ENCODE data around the gene CRB3. TPM values are rescaled to one million over a fixed set of nuclear protein-coding genes. Genes with fewer than 3 reads are reported as not detected.

The CRB3 gene
- total RNA-seq, 2 donors from 2014 or later: 46.4 to 50.9 TPM

DNA sequence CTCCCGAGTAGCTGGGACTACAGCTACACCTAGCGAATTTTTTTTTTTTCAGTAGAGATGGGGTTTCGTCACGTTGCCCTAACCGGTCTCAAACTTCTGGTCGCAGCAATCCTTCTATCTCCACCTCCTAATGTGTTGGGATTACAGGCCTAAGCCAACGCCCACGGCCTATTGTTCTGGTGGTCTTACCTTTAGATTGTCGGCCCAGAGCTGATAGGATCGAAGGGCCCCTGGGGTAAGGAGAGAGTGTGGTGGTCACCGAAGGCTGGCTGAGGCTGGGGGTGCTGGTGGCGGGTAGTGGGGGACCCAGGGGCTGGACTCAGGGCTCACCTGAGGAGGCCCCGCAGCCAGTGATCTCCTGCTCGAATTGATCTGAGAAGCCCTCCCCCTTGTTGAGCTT is 7.0 kb downstream of the CRB3 start:
- no peak overlapping the region for H3K4me3 ChIP-seq (ENCODE audit: low read length)
- H3K9ac ChIP-seq (ENCODE audit: extremely low read depth, low read length, poor library complexity, severe bottlenecking): no peak overlapping the region
- no peak overlapping the region for H3K27ac ChIP-seq (ENCODE audit: low read depth, low read length)
- Mint-ChIP-seq H3K4me3 (peak overlapping the region; percentile 22), H3K27ac (peak overlapping the region; percentile 82), H3K36me3 (ENCODE audit: low read depth) (peaks cover 29% of the 10 kb centered on the region), H3K27me3 (ENCODE audit: insufficient read depth) (peaks cover 20% of the 10 kb centered on the region), H3K4me1 (peaks cover 25% of the 10 kb centered on the region), H3K9me3 (no peaks in the 10 kb centered on the region)
- peaks cover 14% of the 10 kb centered on the region for H3K27me3 ChIP-seq (ENCODE audit: control insufficient read depth, insufficient read depth, low read length, poor library complexity, severe bottlenecking)
- peaks cover 10% of the 10 kb centered on the region for H3K36me3 ChIP-seq (ENCODE audit: control insufficient read depth, insufficient read depth, low read length)
- no peaks in the 10 kb centered on the region for H3K9me3 ChIP-seq (ENCODE audit: control insufficient read depth, low read length)
- H3K4me1 ChIP-seq (ENCODE audit: control insufficient read depth, insufficient read depth, low read length): no peaks in the 10 kb centered on the region
- TF ChIP-seq, protein P1, sequence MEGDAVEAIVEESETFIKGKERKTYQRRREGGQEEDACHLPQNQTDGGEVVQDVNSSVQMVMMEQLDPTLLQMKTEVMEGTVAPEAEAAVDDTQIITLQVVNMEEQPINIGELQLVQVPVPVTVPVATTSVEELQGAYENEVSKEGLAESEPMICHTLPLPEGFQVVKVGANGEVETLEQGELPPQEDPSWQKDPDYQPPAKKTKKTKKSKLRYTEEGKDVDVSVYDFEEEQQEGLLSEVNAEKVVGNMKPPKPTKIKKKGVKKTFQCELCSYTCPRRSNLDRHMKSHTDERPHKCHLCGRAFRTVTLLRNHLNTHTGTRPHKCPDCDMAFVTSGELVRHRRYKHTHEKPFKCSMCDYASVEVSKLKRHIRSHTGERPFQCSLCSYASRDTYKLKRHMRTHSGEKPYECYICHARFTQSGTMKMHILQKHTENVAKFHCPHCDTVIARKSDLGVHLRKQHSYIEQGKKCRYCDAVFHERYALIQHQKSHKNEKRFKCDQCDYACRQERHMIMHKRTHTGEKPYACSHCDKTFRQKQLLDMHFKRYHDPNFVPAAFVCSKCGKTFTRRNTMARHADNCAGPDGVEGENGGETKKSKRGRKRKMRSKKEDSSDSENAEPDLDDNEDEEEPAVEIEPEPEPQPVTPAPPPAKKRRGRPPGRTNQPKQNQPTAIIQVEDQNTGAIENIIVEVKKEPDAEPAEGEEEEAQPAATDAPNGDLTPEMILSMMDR (conservative IDR thresholded peaks at IDR 0.05): no peak
- DNase-seq: peak; percentile 76
- WGBS, 2 experiments (ENCODE audit: insufficient coverage in 1 of 2, insufficient read length in 1 of 2): 55 to 77% methylated on average over 6 to 14 of the region's 14 CpGs

DNA sequence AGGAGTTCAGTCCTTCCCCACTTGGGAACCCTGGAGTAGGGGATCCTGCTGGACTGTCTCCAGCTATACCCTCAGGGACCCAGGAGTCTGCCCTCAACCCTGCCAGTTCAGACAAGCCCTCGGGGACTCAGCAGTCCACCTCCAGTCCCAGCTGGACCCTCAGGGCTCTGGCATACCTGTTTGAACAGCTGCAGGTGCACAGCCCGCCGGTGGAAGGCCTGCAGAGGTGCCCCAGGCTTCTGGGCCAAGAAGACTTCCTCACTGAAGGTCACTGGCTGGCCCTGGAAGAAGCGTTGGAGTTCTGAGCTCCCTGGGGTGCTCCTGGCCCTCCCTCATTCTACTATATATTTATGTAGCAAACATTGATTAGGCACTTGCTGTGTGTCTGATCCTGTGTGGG is 8.6 kb downstream of the CRB3 start:
- Histone ChIP-seq H3K4me1 (ENCODE audit: control insufficient read depth, insufficient read depth, low read length) (no peaks in the 10 kb centered on the region), H3K27ac (ENCODE audit: low read depth, low read length) (no peak overlapping the region), H3K27me3 (ENCODE audit: control insufficient read depth, insufficient read depth, low read length, poor library complexity, severe bottlenecking) (peaks cover 17% of the 10 kb centered on the region), H3K36me3 (ENCODE audit: control insufficient read depth, insufficient read depth, low read length) (peaks cover 4% of the 10 kb centered on the region), H3K9me3 (ENCODE audit: control insufficient read depth, low read length) (no peaks in the 10 kb centered on the region), H3K9ac (ENCODE audit: extremely low read depth, low read length, poor library complexity, severe bottlenecking) (no peak overlapping the region), H3K4me3 (ENCODE audit: low read length) (no peak overlapping the region)
- H3K27me3 Mint-ChIP-seq (ENCODE audit: insufficient read depth): peaks cover 22% of the 10 kb centered on the region
- H3K36me3 Mint-ChIP-seq (ENCODE audit: low read depth): peaks cover 19% of the 10 kb centered on the region
- TF ChIP-seq, protein P1 (conservative IDR thresholded peaks at IDR 0.05): no peak
- H3K27ac Mint-ChIP-seq: no peak overlapping the region
- 82% methylated on average over 3 of the region's 4 CpGs; no CpG with 5 or more reads in 1 of the 2 experiments for WGBS, 2 experiments (ENCODE audit: insufficient coverage in 1 of 2, insufficient read length in 1 of 2)
- H3K4me3 Mint-ChIP-seq: no peak overlapping the region
- no peaks in the 10 kb centered on the region for H3K9me3 Mint-ChIP-seq
- peak; percentile 57 for DNase-seq
- H3K4me1 Mint-ChIP-seq: peaks cover 24% of the 10 kb centered on the region

DNA sequence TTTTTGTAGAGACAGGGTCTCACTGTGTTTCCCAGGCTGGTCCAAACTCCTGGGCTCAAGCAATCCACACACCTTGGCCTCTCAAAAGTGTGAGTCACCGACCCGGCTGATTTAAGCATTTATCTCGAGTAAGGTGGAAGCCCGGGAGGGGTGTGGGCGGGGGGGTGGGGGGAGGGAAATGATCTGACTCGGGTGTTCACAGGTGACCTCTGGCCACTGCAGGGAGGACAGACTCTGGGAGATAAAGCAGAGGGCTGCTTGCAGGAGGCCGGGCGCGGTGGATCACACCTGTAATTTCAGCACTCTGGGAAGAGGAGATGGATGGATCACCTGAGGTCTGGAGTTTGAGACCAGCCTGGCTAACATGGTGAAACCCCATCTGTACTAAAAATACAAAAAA is 9.6 kb downstream of the CRB3 start:
- Histone ChIP-seq H3K36me3 (ENCODE audit: control insufficient read depth, insufficient read depth, low read length) (no peaks in the 10 kb centered on the region), H3K4me3 (ENCODE audit: low read length) (no peak overlapping the region), H3K9me3 (ENCODE audit: control insufficient read depth, low read length) (no peaks in the 10 kb centered on the region), H3K9ac (ENCODE audit: extremely low read depth, low read length, poor library complexity, severe bottlenecking) (no peak overlapping the region), H3K27me3 (ENCODE audit: control insufficient read depth, insufficient read depth, low read length, poor library complexity, severe bottlenecking) (peaks cover 17% of the 10 kb centered on the region), H3K27ac (ENCODE audit: low read depth, low read length) (no peak overlapping the region), H3K4me1 (ENCODE audit: control insufficient read depth, insufficient read depth, low read length) (no peaks in the 10 kb centered on the region)
- no peaks in the 10 kb centered on the region for H3K9me3 Mint-ChIP-seq
- H3K4me3 Mint-ChIP-seq: no peak overlapping the region
- TF ChIP-seq, protein P1 (conservative IDR thresholded peaks at IDR 0.05): no peak
- H3K27ac Mint-ChIP-seq: no peak overlapping the region
- peaks cover 16% of the 10 kb centered on the region for H3K4me1 Mint-ChIP-seq
- H3K27me3 Mint-ChIP-seq (ENCODE audit: insufficient read depth): peaks cover 22% of the 10 kb centered on the region
- 73 to 76% methylated on average over 3 to 6 of the region's 9 CpGs for WGBS, 2 experiments (ENCODE audit: insufficient coverage in 1 of 2, insufficient read length in 1 of 2)
- peak; percentile 60 for DNase-seq
- H3K36me3 Mint-ChIP-seq (ENCODE audit: low read depth): peaks cover 9% of the 10 kb centered on the region
